GM18511 (cell line): Measurements from ENCODE around the gene FBXL4.

ENCODE experiments used
- ATAC-seq: cut with Tn5 transposase; IDR thresholded peaks from one replicate; pipeline ENCODE4 v1.9.1; 2021; ENCODE audit warnings: mild to moderate bottlenecking, moderate library complexity; ENCODE audit not compliant: unreplicated experiment

The FBXL4 gene

DNA sequence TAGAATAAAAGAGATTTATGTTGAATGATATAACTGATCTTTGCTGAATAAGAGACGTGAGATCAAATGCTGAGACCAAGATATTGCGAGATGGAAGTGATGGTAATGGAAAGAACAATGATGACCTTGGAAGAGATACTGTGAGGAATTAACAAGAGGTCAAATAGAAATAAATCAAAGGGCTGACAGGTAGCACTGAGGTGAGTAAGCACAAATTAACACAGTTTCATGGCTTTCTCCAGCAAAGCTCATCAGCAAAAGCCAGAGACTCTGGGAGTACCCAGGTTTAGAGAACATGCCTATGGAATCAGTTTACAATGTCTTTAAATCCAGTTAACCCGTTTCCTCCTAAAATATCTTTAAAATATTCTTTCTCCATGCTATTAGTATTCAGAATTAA lies 60.1 kb downstream of the FBXL4 start:
- no peak for ATAC-seq

DNA sequence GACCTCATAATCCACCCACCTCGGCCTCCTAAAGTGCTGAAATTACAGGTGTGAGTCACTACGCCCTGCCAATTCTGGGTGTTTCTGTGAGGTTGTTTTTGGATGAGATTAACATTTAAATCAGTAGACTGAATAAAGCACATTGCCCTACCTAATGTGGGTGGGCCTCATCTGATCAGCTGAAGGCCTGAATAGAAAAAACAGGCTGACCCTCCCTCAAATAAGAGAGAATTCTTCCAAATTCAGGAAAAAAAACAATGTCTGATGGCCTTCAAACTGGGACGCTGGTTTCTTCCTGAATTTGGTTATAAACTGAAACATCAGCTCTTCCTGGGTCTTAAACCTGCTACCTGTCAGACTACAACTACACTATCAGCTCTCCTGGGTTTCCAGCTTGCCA lies 62.4 kb downstream of the FBXL4 start:
- ATAC-seq = no peak

DNA sequence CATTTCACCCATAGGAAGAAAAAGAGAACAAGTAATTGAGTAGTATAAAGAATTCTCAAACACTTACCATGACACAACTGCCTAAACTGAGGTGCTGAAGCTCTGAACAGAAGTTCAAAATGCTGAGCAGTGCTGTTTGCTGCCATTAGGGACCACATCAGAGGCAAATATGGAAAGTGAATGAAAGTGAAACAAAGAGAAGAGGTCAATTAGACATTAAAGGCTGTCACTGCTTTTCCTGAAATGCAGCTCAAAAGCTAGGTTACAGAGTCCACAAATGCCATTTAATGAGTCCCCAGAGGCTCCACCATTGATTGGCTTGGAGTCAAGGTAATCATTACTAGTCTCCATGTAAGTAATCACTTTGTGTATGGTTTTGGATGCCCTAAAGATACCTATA lies 67.3 kb downstream of the FBXL4 start:
- peak; percentile 90 for ATAC-seq

DNA sequence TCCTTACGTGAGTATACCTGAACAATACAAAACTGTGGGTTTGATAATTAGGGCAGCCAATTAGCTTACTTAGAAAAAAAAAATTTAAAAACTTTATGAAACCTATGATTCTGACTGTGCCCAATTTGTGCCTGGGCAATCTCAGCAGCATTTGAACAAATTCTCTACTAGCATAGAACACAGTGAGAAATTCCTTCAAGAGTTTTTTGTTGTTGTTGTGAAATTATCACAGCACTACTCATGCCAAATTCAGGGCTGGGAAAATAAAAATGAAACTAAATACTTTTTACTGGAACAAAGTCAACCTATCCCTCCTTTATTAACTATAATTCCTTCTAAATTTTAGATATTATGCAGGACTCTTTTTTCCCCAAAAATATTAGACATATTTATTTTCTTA lies 70.5 kb downstream of the FBXL4 start:
- ATAC-seq = no peak

DNA sequence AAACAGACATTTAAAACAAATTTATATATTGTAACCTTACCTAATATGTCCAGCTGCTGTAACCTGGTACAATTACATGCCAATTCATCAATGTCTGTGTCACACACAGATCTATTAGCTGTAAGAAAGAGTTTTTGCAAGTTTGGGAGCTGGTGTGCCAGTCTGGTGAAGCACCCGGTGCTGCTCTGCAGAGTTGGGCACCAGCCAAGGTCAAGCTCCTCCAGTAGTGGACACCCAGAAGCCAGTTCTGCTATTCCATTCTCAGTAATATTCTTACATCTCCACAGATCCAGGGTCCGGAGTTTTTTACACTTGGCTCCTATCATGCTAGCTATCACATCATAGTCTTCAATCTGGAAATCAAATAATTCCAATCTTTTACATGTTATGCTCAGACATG lies 72.4 kb downstream of the FBXL4 start:
- ATAC-seq = no peak

DNA sequence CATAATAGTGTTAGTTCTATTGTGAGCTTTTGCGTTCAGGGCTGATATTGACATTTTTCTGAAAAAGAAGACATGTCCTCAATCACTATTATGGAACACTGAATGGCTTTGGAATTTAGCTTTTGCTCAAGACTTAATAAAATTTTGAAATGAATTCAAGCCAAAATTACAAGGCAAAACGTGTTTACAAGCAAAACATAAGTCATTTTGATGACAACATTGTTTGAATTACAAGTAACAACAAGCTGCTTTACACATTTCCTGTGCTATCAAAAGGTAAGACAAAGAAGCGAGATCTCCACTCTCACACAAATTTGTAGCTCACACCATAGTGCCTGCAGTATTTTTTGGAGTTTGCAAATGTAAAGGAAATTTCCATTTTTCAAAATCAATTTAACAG lies 75.9 kb downstream of the FBXL4 start:
- ATAC-seq = no peak

DNA sequence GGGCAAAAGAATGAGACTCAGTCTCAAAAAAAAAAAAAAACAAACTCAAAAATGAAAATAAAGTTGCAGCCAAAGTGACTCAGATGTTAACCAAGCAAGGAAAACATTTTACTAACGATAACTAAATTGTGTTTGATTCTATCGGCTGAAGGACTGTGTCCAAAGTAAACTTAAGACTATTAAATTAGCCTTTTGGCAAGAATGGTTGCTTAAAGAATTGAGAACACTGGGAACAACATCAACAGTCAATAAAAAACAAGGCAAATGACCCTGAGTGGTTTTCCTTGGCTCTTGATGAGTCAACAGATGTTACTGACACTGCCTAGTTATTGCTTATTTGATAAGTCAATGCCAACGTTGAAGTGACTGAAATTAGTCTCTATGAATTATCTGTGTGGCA lies 76.7 kb downstream of the FBXL4 start:
- ATAC-seq = no peak

DNA sequence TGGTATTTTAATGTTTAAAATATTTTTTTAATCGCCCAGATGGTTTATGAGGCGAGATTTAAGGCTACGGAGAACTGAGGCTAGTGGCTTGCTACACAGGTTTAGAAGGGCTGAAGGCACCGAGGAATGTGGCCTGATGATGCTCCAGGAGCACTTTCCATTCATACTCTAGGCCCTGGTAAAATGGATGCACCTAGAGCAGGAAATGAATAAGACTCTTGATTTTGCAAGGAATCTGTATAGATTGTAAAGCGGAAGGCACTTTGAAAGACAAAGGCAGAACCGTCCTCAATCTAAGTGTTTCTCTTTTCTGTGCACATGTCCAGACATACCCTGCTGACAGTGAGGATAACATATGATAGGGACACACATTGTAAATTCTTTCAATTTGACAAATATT lies 83.2 kb downstream of the FBXL4 start:
- no peak for ATAC-seq

DNA sequence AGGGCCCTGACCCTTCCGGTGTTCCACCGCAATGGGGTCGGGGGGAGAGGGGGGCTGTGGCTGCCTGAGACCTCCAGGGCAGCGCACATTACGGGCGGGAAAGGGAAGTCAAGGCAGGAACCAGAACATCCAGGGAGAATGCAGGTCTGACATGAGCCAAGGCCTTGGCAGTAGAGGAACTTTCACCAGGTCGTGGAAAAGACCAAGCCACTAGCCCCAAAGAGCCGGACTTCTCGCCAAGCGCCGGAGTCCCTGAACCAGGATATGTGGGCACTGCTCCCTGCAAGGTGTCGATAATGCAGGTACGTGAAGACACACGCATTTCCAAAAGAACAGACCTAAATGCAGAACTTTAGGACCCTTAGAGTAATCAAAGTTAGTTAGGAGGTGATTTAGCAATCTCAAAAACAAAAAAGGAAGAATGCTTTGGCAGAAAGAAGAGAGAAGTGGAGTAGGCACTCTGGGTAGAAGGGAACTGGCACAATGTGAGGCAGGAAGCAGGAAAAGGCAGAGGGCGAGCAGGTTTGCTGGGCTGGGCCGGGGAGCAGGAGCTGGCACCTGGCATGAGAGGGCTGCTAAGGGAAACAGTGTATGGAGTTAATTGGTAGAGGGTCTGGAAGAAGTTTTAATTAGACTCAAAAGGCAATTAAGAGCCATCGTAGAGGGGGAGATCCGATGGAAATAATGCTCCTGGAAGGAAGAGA lies 99.1 kb downstream of the FBXL4 start:
- no peak for ATAC-seq

DNA sequence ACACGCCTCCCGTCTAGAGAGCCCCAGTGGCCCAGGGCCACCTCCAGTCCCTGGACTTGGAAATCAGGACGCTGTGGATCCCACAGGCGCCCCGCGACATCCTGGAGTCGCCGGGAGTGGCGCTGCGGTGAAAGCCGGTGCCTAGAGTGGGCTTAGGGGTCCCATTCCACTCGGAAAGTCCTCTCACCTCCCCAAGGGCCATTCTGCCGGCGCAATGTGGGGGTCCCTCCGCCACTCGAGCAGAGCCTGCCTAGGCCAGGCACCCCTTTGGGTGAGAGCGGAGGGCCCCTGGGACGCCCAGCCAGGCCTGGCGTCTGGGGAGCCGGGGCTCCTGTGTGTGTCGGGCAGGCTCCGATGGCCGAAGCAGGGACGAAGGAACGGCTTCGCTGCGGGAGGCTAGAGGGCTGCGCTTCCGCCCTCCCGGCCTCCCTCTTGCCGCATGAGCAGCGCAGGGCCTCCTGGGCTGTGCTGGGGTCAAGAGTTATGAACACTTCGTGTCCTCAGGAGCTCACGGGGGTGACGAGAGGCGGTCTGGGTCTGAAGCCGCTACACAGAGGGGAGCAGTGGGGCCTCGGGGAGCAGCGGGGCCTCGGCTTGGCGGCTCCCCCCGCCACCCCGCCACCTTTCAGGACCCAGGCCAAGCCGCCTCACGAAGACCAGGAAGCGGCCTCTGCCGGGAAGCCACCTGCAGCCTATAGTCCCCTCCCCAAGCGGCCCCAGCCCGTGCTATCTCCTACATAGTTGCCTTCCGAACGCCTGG lies 99.8 kb downstream of the FBXL4 start:
- ATAC-seq = peak; percentile 50

DNA sequence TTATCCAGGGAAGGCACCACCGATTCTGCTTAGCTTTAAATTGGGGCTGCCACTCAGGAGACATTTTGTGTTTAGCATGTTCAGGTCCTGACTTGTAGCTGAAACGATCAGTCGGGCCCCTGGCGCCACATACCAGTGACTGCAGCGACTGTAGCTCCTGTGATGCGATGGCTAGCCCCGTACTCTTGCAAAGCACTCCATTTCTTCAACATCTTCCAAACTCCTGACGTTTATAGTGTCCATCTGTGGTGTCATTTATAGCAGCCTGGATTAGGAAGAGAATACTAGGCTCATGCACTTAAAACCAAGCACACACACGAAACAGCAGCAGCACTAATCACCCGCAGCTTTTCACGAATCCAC lies 100.3 kb downstream of the FBXL4 start:
- no peak for ATAC-seq

DNA sequence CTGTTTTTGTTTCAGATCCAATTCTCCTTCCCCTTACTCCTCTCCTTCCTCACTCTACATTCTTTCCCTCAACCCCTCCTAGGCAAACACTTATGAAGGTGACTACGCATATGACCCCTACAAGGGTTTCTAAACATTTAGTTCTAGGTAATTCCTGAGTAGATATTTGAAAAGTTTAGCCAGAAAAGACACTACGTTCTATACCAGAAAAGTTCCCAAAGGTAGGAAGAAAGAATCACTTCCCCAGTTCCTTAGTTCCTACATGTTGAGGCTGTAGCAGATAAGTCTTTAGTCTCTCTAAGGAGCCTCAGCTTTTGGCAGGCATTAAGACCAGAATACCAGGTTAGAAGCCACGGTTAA lies 101.7 kb downstream of the FBXL4 start:
- ATAC-seq = no peak

DNA sequence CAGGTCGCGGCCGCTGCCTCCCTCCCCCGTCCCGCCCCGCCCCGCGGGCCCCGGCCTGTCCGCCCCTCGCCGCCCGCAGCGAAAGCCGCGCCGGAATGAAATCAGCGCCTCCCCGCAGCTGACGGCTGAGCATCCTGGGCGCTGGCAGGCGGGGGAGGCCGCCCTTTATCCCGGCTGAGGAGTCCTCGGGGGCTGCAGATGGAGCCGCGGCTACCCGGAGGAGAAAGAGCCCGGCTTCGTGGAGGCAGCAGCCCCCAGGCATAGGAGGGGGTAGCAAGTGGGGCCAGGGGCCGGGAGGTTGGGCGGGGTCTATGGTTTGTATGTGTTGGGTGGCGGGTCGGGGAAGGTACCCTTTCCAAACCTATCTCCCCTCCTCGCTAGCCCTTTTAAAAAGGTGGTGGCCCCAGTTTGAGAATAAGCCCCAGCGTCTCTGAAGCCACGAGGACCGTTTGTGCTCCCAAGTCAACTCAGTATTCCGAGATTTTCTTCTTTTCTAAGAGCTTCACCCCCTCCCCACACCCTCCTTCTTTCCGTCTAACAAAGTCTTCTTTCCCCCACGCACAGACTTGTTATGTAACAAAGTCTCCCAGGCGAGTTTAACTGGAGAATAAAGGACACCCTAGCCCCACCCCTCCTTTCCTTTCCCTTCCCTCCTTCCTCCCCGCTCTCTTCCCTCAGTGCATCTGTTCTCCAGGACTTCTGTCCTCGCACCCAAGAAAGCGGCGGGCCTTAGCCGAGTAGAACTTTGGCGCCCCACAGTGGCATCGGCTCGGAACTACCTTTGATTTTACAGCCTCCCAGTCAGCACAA lies 102.3 kb downstream of the FBXL4 start:
- ATAC-seq = peak; percentile 66

DNA sequence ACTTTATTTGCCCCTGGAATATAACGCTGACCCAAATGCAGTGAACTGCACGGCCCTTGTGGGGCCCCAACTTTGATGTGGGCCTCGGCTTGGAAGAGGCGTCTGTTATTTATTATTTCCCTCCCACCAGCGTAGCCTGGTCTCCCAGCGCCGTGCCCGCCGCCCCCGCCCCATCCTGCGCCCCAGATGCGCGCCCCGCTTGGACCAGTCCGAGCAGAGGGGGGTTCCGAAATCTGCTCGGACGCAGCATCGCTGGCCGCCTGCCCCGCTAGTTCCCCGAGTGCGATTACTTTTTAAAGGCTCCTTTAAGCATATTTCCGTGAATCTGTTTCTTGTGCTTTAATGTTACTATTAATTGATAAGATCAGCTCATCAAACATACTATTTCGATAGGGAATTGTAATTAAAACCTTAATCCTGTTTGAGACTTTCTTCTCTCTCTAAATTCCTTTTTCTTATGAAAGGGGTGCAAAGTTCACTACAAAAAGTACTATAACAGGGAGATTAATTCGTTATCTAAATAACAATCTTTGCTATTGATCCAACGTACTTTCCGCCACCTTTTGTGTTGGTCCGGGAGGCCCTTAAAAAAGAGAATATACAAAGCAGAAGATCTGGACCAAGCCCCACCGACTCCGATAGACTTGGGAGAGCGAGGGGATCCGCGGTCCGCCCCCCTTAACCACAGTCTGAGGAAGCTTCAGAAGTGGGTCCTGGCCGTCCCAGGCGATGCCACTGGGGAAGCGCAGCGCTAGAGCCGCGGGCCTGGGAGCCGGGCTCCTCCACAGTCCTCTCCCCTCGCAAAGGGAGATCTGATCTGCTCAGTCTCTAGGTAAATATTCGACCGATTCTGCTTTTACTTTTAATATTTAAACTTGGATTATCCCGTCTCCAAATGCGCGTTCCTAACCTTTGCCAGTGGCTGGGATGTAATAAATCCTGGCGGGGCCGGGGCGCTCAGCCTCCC lies 103.2 kb downstream of the FBXL4 start:
- ATAC-seq = no peak

DNA sequence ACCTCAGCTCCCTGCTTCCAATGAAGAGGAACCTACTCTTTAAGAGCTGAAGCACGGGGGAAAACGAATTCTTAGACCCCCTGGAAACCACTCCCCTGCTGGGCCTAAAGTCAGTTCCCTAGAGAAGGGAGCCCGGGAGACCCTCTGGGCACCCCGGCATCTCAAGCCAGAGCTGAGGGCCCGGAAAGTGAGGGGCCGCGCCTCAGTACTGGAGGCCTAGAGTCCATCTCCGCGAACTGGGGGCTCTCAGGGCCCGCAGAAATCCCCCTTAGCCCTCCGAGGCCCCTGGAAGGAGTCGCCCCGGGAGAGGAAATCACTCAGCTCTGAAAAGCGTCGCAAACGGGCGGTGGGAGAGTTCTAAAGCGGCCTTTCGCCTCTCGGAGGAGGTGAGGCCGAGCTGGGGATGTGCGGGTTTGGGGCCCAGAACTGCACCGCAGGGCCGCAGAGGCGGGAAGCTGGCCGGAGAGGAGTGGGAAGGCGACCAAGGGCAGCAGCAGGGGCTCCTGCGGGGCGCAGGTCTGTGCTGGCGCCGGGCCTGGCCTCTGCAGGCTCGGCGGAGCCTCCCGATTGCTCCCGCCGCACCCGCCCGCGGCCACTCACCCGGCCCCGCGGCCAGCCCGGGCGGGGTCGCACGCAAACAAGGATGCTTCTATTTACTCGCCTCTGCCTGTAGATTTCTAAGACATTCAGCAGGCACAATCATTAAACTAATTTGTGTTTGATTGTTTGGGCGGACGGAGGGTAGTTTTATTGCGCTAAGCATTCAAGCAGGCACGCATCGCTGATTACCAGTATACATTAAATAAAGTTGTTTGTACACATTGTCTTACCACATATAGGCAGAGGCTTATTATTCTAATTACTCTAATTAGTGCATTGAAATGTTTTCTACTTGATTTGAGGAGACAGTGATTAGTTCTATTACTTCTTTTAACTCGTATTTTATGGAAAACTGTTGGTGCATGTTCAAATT lies 104.2 kb downstream of the FBXL4 start:
- no peak for ATAC-seq

DNA sequence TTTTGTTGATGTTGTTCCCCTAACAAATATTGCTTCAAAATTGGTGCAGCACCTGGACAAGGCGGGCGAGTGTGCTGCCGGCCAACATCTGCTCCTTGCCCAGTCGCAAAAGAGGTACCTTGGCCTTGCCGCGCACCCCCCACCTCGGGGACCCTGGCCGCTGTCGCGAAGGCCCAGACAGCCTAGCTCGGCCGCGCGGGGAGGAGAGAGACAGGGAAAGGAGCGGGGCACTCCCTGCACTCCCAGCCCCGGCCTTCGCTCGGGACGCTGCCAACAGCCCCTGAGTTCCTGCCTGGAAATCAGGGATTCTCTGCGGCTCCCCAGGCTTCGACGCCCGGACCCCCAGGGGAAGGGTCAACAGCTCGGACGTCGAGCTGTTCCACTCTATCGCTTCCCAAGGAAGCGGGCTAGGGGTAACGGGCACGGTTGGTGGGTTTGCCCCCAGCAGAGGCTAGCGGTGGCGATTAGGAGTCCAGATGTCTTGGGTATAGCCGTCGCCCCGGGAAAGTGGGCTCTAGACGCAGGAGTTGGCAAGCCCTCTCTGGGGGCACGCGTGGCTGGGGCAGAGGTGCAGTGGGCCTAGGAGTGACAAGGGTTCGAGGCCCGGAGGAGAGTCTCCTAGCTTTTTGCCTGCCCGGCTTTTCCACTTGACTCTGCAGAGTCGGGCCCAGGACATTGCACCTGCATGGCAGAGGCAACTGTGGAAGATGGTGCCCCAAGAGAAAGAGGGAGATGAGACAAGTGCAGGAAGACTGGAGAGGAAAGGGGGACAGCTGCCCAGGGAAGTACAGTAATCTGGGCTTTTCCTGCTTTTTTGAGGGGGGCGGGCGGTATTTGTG lies 105.2 kb downstream of the FBXL4 start:
- no peak for ATAC-seq

DNA sequence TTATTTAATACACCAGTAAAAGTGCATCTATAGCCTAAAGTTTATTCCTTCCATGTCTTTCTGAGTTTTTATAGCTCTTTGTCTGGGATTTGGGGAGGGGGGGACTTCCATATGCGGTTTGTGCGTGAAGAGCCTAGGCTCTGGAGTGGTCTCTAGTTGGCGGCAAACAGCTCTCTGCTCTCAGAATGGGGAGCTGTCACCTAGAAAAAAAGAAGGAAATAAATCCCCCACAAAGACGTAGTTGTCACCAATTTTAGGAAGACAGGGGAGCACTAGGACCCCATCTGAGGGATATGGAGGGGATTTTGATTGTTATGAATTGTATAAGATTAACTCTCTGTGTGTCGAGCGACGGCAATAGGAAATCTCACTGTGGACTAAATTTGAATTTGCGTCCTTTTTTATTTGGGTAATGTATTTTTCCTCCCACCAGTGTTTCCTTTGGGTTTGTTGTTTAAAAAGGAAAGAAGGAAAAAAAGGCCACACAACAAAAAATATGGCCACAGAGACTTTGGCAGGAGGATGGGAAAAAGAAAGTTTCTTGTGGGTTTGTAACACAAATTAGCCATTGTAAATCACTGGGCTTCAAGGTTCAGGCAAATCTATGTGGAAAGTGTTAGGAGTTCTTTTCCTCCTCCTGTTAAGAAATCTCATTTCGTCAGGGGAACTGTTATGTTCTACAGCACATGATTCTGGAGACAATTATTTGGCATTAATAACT lies 106.0 kb downstream of the FBXL4 start:
- no peak for ATAC-seq

DNA sequence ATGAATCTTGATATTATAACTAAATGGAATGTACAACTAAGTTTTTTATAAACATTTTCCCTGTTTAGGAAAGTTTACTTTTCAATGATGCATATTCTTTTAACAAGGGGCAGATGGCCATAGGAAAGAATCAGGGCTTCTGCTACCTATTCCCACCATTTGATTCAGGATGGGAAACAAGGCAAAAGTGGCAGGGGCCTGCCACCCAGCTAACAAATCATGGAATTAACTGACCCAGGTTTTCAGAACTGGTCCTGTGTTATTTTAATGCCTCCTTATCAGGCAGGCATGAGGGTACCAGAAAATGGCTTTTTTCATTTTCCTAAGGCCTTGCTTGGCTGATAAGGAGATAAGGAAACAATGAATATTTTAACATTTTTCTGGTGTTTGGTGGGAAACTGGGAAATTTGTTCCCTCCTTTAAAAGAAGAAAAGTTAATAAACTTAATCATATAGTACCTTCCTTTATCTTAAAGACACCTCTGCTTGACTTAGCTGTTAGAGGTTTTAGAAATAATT lies 106.7 kb downstream of the FBXL4 start:
- no peak for ATAC-seq
